NCI-H345 treated with DMSO at 0.1 percent for 48 hours (cell line): Measurements from ENCODE around the gene SLC25A18.

Source experiments
- DNase-seq: peaks from one replicate; lab custom pipeline; 2025; ENCODE audit not compliant: unreplicated experiment; lab: John Stamatoyannopoulos, UW

The SLC25A18 gene

DNA sequence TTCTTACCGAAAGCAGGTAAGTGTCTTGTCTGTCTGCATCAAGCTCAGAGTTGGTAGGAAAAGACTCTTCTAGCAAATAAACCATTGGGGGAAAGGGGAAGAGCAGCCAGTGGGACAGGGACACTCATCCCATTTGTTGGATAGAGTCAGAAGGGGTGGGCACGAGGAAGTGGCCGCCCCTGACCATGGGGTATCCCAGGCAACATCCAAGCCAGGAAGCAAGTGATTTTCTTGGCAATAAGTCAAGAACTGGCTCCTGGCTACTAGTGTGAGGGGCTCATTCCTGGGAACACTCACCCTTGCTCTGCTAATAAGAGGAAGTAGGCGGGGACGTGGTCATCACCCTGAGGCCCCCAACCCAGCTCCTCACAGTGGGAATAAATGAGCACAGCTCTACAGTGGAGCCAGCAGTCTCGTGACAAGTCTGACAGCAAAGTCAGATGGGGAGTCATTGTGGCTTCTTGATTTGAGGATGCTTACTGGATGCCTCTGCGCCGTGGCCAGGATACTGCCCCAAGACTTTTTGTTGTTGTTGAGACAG, 6.7 kb downstream of the SLC25A18 start:
- no peak for DNase-seq

DNA sequence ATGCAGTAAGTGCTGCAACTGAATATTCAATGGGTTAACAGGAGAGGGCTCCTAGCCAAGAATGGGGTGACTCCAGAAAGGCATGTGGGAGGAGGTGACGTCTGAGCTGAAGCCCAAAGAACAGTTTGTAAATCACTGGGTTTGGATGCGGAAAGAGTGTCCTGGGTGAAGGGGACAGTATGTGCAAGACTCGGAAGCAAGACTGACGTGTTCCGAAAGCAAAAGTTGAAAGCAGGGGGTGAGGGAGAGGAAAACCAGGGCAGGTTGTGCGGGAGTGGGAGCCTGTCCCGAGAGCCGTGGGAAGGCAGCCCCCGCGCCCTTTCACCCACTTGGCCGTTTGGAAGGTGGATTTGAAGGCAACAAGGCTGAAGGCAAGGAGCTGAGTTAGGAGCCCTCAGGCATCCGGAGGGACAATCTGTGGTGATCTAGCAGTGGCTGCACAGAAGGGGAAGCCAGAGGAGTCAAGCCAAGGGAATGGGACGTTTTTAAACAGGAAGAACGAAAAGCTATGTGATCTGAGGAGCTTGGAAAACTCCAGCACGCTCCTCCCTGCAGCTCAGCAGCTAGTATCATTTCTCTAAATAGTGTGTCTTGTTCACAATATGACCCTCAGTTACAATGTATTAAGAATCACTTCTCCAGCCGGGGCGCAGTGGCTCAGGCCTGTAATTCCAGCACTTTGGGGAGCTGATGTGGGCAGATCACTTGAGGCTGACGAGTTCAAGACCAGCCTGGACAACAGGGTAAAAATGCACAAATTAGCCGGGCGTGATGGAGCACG, 7.7 kb downstream of the SLC25A18 start:
- no peak for DNase-seq

DNA sequence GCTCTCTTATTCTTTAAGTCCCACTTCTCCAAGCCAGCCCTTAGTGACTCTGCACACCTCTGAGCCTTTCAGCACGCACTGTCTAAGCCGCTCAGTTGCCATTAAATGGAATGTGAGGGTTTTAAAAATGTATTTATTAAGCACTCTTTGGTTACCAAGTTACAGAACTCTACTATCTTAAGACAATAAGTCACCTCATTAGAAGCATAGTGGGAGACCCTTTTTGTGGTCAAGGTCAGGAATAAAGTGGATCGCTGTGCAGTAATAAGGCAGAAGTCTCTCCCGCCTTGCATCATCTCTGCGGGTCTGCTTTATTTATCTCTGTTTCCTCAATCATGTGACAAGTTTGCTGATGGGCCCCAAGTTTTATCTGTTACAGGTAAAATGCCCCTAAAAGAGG, 11.9 kb downstream of the SLC25A18 start:
- no peak for DNase-seq

DNA sequence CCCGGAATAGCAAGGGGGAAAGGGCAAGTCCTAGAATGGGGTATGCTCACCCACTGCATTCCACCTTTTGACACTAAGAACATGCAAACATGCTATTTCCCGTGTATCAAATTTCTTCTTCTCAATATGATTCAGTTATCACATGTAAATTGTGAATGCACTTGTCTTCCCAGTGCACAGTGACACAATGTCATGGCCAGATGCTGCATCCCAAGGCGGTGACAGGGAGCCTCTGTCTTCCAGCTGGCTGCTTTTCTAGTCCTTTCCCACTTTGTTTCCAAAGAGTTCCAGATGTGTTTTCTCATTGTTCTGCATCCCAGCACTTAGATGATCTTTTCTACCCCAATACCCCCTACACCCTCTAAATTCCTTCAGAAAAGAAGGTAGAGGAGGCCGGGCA, 12.4 kb downstream of the SLC25A18 start:
- no peak for DNase-seq

DNA sequence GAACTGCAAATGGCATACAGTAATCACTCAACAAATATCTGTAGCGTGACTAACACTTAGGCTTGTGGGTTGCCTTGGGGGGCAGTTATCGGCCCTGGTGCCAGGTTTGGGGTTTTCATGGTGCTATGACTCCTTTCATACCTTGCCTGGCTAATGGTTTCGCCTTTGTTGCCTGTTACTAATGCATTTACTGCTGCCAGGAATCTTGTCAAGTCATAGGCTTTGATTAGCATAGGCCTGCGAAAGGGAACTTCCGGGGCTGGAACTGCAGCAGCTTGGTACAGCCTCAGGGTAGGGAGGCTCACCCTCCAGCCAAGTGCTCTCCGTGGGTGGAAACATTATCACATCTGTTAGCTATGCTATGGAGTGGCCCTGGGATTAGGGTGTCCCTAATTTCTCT, 13.2 kb downstream of the SLC25A18 start:
- DNase-seq: no peak

DNA sequence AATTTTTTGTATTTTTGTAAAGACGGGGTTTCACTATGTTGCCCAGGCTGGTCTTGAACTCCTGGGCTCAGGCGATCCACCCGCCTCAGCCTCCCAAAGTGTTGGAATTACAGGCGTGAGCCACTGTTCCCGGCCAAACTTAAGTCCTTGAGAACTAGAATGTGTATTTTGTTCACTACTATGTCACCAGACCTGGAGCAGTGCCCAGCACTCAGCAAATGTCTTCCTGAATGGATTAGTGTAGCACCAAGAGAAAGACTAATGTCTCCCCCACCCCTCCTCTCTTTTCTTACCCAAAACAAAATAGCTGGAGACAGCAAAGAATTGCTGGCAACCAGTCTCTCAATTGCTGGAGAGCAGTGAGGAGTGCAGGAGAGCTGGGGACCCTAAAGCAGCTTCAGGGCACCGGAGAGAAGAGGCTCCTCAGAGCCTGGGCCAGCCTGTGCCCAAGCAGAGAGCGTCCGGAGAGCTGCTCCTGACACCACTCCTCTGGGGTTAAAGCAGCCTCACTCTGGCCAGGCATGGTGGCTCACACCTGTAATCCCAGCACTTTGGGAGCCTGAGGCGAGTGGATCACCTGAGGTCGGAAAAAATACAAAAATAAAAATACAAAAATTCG, 14.9 kb downstream of the SLC25A18 start:
- DNase-seq: no peak

DNA sequence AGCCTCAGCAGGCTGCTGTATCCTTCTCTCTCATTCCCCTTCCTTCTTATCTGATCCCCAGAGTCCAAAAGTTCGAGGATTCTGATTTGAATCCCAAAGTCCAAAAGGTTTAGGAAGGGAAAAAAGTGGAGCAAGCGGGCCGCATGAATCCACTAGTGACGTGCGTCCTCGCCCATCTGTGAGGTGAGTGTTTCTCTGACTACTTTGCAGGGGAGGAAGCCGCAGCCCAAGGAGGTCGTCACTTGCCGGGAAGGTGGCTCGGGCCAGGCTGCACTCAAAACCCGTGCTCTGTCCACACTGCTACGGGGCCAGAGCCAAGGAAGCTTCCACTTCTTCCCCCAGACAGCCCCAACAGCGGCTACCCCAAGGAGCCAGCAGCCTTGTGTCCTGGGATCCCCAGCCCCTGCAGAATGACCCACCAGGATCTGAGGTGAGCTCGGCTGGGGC, 16.3 kb downstream of the SLC25A18 start:
- DNase-seq: no peak

DNA sequence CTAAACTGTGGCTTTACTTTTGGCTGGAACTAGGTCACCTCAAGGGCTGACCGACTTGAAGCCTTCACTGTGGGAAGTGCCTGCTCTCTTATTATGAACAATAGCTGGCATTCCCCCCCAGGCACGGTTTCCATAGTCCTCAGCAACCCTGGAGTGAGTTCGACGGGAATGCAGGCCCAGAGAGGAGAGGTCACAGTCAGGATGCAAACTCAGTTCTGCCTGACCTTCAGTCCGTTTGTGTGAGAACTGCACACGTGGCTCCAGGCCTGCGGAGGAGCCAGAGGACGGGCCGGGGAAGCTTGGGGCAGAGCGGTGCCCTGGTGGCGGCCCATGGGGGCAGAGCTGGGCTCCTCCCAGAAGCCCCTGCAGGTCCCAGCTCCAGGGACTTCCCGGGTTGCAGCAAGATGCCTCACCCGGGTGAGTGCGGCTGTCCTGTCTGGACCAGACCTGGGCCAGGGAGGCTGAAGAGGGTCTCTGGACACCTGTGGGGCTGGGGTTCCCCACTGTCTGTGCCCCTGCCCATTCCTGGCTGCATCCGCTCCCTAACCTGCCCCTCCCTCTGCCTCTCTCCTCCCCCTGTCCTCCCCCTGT, 17.2 kb downstream of the SLC25A18 start:
- no peak for DNase-seq

DNA sequence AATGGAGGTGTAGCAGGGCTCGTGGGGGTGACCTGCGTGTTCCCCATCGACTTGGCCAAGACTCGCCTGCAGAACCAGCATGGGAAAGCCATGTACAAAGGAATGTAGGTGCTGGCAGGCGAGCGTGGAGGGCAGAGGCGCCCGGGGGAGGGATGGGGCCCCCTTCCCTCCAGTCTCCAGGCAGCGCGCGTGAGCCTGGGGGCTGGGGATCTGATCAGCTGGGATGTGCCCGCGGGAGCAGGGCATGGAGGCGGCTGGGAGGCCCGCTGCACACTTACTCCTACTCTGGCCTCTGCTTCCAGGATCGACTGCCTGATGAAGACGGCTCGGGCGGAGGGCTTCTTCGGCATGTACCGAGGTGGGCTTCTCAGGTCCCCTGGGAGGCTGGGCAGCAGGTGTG, 17.8 kb downstream of the SLC25A18 start:
- DNase-seq: no peak

DNA sequence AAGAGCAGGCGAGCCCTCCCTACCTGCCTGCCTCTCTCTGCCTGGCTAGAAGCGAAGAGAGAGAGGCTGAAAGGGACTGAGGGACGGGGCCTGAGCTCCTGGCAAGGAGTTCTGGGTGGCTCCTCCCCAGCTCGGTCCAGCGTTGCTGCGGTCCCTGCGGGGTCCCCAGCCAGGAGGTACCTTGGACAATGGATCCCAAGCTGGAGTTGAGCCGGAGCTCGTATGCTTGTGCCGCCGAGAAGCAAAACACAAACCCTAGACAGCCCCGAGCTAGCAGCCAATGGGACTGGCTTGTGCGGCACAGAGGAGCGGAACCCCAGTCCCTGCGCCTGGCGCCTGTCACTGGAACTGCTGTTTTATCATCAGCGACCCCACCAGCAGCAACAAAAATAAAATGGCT, 18.3 kb downstream of the SLC25A18 start:
- no peak for DNase-seq

DNA sequence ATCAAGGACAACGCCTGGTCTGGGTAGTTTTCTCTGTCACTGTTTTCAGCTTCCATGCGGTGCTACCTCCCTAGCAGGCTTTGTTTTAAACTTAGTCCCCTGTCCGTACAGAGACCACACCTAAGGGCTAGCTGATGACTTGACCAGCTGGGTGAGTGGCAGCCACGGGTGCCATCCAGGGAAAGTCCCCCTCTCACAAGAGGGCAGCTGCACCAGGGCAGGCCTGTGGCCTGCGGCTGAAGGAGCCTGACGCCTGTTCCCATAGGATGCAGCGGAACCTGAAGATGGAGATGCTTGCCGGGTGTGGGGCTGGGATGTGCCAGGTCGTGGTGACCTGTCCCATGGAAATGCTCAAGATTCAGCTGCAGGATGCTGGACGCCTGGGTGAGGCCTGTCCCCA, 19.9 kb downstream of the SLC25A18 start:
- DNase-seq: no peak

DNA sequence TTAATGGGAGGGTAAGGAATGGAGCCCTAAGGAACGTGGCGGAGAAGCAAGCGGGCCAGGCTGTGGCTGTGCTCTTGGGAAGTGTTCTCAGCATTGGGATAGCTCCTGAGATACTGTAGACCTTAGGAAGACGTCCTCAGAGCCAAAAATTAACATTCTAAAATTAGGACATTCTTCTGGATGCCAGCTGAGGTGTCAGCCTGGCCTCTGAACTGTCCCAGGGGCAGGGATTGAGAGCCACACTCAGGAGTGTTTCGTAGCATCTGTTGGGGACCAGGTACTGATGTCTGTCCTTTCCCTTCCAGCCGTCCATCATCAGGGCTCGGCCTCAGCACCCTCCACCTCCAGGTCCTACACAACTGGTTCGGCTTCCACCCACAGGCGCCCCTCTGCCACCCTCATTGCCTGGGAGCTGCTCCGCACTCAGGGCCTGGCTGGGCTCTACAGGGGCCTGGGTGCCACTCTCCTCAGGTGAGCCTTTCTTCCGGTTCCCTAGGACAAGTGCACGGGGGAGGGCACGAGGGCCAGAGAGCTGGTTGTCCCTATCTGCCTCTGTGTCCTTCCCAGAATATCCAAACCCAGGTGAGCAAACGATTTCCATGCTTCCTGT, 23.6 kb downstream of the SLC25A18 start:
- no peak for DNase-seq

DNA sequence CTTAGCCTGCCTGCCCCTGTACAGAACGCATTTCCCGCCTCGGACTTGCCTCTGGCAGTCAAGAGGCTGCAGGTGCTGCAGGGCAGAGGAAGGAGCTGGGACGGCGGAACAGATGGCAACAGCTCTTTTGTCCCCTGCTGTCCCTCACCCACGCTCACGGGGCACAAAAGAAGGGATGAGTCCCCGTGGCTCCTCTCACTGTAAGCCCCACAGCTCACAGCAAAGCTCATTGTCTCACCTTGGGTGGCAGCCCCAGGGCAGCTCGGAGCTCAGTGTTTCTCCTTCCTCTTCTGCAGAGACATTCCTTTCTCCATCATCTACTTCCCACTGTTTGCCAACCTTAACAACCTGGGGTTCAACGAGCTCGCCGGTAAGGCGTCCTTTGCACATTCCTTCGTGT, 24.3 kb downstream of the SLC25A18 start:
- DNase-seq: no peak

DNA sequence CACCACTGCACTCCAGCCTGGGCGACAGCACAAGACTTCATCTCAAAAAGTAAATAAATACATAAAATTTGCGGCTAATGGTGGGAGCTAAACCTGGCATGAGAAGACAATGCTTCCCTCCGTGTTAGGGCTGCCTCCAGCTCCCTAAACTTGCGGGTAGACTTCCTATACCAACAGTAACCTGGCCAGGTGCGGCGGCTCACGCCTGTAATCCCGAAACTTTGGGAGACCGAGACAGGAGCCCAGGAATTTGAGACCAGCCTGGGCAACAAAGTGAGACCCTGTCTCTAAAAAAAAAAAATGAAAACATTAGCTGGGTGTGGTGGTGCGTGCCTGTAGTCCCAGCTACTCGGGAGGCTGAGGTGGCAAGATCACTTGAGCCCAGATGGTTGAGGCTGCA, 25.3 kb downstream of the SLC25A18 start:
- DNase-seq: no peak

DNA sequence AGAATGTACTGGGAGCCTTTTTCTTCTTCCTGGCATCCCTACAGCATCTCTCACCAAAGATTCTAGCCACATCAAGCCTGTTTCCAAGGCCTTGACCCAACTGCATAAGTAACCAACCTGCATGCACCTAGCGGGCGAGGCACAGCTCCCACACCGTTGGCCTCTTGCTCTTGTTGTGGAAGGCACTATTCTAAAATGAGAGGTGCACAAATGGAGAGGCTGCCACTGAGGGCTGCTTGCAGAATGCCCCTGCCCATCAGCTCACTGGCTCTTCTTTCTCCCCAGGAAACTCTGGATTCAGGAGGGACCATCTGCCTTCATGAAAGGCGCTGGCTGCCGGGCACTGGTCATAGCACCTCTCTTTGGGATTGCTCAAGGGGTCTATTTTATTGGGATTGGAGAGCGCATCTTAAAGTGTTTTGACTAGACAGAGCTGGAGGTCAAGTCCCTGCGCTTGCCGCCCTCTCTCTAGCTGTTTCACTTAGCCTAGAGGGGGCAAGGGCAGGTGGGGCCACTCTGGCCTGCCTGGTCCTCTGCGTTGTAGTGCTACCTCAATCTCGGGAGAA, 26.6 kb downstream of the SLC25A18 start:
- no peak for DNase-seq

DNA sequence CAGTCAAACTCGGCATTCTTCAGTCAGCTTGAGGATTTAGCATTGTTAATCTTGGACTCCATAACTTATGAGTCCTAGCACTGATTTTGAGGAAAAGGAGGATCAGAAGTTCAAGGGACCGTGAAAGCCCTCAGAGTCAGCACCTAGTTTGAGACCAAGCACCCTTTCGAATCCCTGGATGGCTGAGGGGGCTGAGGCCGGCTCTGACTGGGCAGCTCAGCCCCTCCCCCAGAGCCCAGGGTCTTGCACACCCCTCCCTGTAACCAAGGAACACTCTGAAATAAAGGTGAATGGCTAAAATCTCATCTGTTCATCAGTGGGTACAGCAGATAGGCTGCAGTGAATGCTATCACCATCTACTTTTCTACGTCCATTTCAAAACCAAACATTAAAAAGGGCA, 27.3 kb downstream of the SLC25A18 start:
- DNase-seq: no peak

DNA sequence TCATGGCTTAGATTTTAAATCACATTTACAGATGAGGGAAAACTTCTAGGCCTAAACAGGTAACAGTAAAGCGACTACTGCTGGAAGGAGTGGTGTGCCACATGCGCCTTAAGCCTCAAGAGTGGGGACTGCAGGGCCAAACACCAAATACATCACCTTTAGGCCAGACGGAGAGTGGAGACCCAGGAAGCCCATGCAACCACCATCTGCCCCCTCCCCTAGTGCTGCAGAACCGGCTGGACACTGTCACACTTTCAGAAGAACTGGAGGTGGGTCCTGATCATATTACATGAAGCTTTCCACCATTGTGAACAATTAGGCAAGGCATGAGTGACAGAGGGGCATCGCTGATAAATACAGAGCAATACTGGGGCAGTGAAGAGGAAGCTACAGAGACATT, 28.9 kb downstream of the SLC25A18 start:
- DNase-seq: no peak

DNA sequence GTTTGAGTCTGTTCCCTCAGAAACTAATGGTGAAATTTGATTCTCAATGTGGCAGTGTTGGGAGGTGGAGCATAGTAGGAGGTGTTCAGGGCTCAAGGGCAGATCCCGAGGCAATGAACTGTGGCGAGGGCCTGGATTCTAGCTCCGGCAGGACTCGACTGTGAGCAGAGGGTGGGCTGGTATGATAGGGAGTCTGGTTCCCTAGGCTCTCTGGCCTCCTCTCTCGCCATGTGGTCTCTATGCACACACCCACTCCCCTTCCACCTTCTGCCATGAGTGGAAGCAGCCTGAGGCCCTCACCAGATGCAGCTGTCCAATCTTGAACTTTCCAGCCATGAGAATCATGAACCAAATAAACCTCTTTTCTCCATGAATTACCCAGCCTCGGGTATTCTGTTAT, 32.9 kb downstream of the SLC25A18 start:
- no peak for DNase-seq

DNA sequence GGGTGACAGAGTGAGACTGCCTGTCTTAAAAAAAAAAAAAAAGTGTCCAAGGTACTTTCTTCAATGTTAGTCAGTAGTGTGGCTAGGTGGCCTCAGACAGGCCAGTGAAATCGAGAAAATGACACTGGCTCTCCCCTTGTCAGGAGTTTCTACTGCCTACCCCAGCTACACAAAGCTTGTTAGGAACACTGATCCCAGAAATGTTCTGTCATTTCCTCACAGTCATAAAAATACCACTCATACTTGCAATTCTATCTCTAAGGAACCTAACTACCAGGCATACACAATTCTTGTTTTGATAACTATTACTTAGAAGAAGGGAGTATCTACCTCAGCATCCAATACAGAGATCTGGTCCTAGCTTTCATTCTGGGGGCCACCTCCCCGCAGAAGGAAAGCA, 33.9 kb downstream of the SLC25A18 start:
- DNase-seq: no peak

DNA sequence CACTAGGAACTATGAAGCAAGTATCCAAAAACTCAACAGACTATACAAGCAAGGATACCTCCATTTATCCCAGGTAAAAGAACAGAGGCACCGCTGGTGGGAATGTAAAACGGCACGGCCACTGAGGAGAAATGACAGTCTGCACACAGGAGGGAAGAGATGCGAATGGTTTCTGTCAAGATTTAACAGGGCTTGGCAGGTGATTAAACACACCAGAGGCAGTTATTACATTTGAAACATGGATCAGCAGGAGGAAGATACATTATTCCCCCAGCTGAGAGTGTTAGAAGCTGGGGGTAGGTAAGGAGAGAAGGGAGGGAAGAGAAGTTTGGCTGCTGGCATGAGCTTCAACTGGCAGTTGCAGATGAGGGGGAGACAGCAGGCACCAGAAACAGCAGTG, 35.0 kb downstream of the SLC25A18 start:
- DNase-seq: no peak

DNA sequence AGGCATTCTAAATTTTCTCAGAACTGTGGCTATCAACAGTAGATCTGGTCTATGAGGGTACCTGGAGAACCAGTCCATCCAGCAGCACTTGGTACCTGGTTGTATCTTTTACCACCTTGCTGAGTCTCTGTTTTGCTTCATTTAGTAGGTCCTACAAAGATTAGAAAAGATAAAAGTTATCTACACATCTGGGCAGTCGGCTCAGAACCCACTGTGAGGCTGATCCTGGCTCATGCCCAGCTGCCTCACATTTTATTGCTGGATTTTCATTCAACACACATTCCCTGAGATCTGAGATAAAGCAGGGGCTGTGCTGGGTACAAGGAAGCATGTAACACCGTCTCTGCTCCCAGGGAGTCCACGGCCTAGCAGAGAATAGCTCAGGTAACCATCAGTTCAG, 37.7 kb downstream of the SLC25A18 start:
- DNase-seq: no peak
